ENCODE results near the gene RBM4. TPM values are rescaled to one million over a fixed set of nuclear protein-coding genes. Genes with fewer than 3 reads are reported as not detected.

The RBM4 gene
- polyA plus RNA-seq, 2 of the 4 experiments (the other 2 are of a cell fraction), result 171 to 264 TPM

- no peak for TF ChIP-seq PHF8 (IDR thresholded peaks at IDR 0.05; ENCODE audit: borderline replicate concordance, low read depth)
- TF ChIP-seq SREBF2 (IDR thresholded peaks at IDR 0.05), result no peak
- no peak for TF ChIP-seq ZFP36 (IDR thresholded peaks at IDR 0.05; ENCODE audit: borderline replicate concordance, partially characterized antibody)
- TF ChIP-seq HOXA7 (CRISPR knock-in tag; IDR thresholded peaks at IDR 0.05), result no peak
These were observed 10.4 kb upstream of the RBM4 start (continued) for GRCh38 chr11:66628061-66628603.

GRCh38 chr11:66629356-66629755 is 9.1 kb upstream of the RBM4 start:
- DNase-seq (ENCODE audit: low read depth in 1 of 2, low spot score in 1 of 2) (no peak), ATAC-seq (no peak), FAIRE-seq (no peak)
- no peak overlapping the region for H3K4me3 ChIP-seq
- H3K27ac ChIP-seq, result no peak overlapping the region
- WGBS (ENCODE audit: missing lambda C conversion rate), result 92% methylated on average over 2 of the region's 2 CpGs
- no peak overlapping the region for H3K4me2 ChIP-seq
- ChIA-PET CTCF (interaction anchor here (1.1 to 2.5 kb wide), 2 partner anchors 9 to 12 kb away, joined by 4 to 7 read pairs; partner anchors contain the start of genes RBM14 and RBM4), POLR2A (interaction anchor here (1.4 to 2.3 kb wide), 2 partner anchors 9 to 12 kb away, joined by 6 to 8 read pairs; partner anchors contain the start of gene RBM4)
- H3K4me1 ChIP-seq, result no peaks in the 10 kb centered on the region
- TF ChIP-seq POLR2A (IDR thresholded peaks at IDR 0.05; ENCODE audit: low read length) (no peak), POLR2AphosphoS2 (conservative IDR thresholded peaks at IDR 0.05; ENCODE audit: low read length) (peak; percentile 20; the same call in 1 of the 2 replicates)
- no peaks in the 10 kb centered on the region for H3K9me3 ChIP-seq

DNA sequence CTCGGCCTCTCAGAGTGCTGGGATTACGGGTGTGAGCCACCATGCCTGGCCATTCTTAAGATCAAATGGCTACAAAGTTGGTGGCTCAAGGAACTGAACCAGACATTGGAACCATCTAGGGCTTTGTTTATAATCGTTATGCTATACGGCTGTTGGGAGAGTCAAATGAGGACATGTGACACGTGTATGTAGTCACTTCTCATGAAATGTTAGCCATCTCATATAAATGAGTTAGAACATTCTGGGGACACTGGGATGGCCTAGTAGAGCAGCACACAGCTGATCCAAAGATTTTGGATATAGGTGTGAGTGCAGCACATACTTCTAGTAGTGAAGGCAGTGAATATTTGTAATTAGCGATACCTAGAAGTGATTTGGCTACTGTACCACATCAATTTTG is 6.6 kb upstream of the RBM4 start:
- Histone ChIP-seq H3K9me3 (no peaks in the 10 kb centered on the region), H3K4me2 (no peak overlapping the region), H3K4me1 (no peaks in the 10 kb centered on the region), H3K27ac (no peak overlapping the region), H3K4me3 (no peak overlapping the region)
- FAIRE-seq, result no peak
- no peak for TF ChIP-seq RARB (CRISPR knock-in tag; IDR thresholded peaks at IDR 0.05)
- TF ChIP-seq HDAC2 (IDR thresholded peaks at IDR 0.05), result no peak
- TF ChIP-seq ZFP36 (IDR thresholded peaks at IDR 0.05; ENCODE audit: borderline replicate concordance, partially characterized antibody), result no peak
- no peak for TF ChIP-seq RAD21 (conservative IDR thresholded peaks at IDR 0.05 in 1 of 2, IDR thresholded peaks at IDR 0.05 in 1 of 2)
- no peak for TF ChIP-seq FOSB (CRISPR knock-in tag; IDR thresholded peaks at IDR 0.05)
- no peak for TF ChIP-seq ATOH8 (CRISPR knock-in tag; IDR thresholded peaks at IDR 0.05; ENCODE audit: low read depth)
- TF ChIP-seq, protein P1, sequence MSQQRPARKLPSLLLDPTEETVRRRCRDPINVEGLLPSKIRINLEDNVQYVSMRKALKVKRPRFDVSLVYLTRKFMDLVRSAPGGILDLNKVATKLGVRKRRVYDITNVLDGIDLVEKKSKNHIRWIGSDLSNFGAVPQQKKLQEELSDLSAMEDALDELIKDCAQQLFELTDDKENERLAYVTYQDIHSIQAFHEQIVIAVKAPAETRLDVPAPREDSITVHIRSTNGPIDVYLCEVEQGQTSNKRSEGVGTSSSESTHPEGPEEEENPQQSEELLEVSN (IDR thresholded peaks at IDR 0.05; ENCODE audit: borderline replicate concordance, low read depth), result no peak
- no peak for TF ChIP-seq POLR2AphosphoS2 (conservative IDR thresholded peaks at IDR 0.05; ENCODE audit: low read length)
- WGBS (ENCODE audit: missing lambda C conversion rate), result 94% methylated on average over 6 of the region's 6 CpGs
- DNase-seq (ENCODE audit: low read depth in 1 of 2, low spot score in 1 of 2), result no peak
- ChIA-PET POLR2A (no interaction called here), CTCF (interaction anchor here (1.0 to 1.4 kb wide), 2 partner anchors 8 to 52 kb away, joined by 3 to 4 read pairs; no protein-coding TSS in a partner anchor)
- ATAC-seq, result no peak

DNA sequence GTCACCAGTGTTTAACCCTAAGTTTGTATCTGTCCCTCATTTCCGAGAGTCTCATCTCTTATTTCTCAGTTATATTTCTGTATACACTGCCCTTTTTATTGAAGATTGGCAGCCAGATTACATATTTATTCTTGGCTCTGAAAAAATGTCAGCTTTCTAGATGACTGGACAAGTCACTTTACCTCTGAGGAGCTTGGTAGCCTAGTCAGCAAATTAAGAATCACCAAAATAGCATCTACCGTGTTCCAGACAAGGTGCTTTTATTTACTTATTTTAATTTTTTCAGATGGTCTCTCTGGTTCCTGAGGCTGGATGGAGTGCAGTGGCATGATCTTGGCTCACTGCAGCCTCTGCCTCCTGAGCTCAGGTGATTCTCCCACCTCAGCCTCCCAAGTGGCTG is 5.6 kb upstream of the RBM4 start:
- Histone ChIP-seq H3K27ac (no peak overlapping the region), H3K9me3 (no peaks in the 10 kb centered on the region), H3K4me3 (no peak overlapping the region), H3K4me2 (no peak overlapping the region), H3K4me1 (peaks cover 8% of the 10 kb centered on the region; the same call in 2 of the 3 replicates)
- POLR2A ChIA-PET, result no interaction called here
- FAIRE-seq (no peak), ATAC-seq (no peak), DNase-seq (ENCODE audit: low read depth in 1 of 2, low spot score in 1 of 2) (no peak)
- WGBS (ENCODE audit: missing lambda C conversion rate), result 92% methylated on average over 2 of the region's 2 CpGs
- no peak for TF ChIP-seq NFE2L2 (conservative IDR thresholded peaks at IDR 0.05; ENCODE audit: low read length)
- no peak for TF ChIP-seq FOXS1 (CRISPR knock-in tag; IDR thresholded peaks at IDR 0.05)
- peak; percentile 55 for TF ChIP-seq MAFK (IDR thresholded peaks at IDR 0.05; ENCODE audit: partially characterized antibody)
- no peak for TF ChIP-seq EHMT2 (IDR thresholded peaks at IDR 0.05; ENCODE audit: low read depth)
- no peak for TF ChIP-seq GATA3 (IDR thresholded peaks at IDR 0.05; ENCODE audit: borderline replicate concordance)
- CTCF ChIA-PET, result interaction anchor here (0.6 to 1.7 kb wide), 6 partner anchors 9 to 45 kb away, joined by 3 to 5 read pairs (median 4); partner anchors contain the start of genes CCDC87, CCS, RBM14 and RBM4B
